ENCODE results near the gene PEAR1. TPM values are rescaled to one million over a fixed set of nuclear protein-coding genes. Genes with fewer than 3 reads are reported as not detected.

PEAR1 gene
- total RNA-seq, 2 experiments from 2014 or later, result not detected

GRCh38 chr1:156844638-156845037 is 48.9 kb upstream of the PEAR1 start:
- Histone ChIP-seq H3K9me3 (ENCODE audit: low read length) (no peaks in the 10 kb centered on the region), H2AFZ (ENCODE audit: low read length) (no peak overlapping the region), H3K4me2 (ENCODE audit: low read length) (no peak overlapping the region), H4K20me1 (ENCODE audit: insufficient read depth, low read length) (no peaks in the 10 kb centered on the region; the same call in 1 of the 2 replicates), H3K4me1 (ENCODE audit: insufficient read depth, low read length, poor library complexity, severe bottlenecking) (no peaks in the 10 kb centered on the region), H3K9me2 (ENCODE audit: insufficient read depth, low read length) (no peaks in the 10 kb centered on the region), H3K27ac (ENCODE audit: low read depth, low read length, poor library complexity, severe bottlenecking) (no peak overlapping the region), H3K36me3 (ENCODE audit: insufficient read depth, low read length) (no peaks in the 10 kb centered on the region), H3K4me3 (ENCODE audit: low read depth, low read length, poor library complexity, severe bottlenecking) (no peak overlapping the region), H3K79me2 (ENCODE audit: insufficient read depth, low read depth, low read length) (no peaks in the 10 kb centered on the region)
- TF ChIP-seq CTCF (conservative IDR thresholded peaks at IDR 0.05; ENCODE audit: low read length) (no peak), EZH2phosphoT487 (IDR thresholded peaks at IDR 0.05; ENCODE audit: borderline replicate concordance, low read depth, low read length) (no peak)
- DNase-seq (ENCODE audit: low spot score), result no peak
- intact Hi-C loops (cut with micrococcal nuclease; ENCODE audit: unreplicated experiment), result no loop called here
- BruUV-seq (replicated peaks), result no TSS peak
- ChIA-PET POLR2A (no interaction called here), CTCF (ENCODE audit: unreplicated experiment) (no interaction called here)

- DNase-seq (ENCODE audit: low spot score), result no peak
- H3K4me3 ChIP-seq (ENCODE audit: low read depth, low read length, poor library complexity, severe bottlenecking), result no peak overlapping the region
- ChIA-PET CTCF (ENCODE audit: unreplicated experiment) (no interaction called here), POLR2A (no interaction called here)
- no peaks in the 10 kb centered on the region for H3K4me1 ChIP-seq (ENCODE audit: insufficient read depth, low read length, poor library complexity, severe bottlenecking)
- no peak overlapping the region for H3K27ac ChIP-seq (ENCODE audit: low read depth, low read length, poor library complexity, severe bottlenecking)
- H3K9me2 ChIP-seq (ENCODE audit: insufficient read depth, low read length), result no peaks in the 10 kb centered on the region
- no peaks in the 10 kb centered on the region for H4K20me1 ChIP-seq (ENCODE audit: insufficient read depth, low read length)
- no peaks in the 10 kb centered on the region for H3K36me3 ChIP-seq (ENCODE audit: insufficient read depth, low read length)
- TF ChIP-seq CTCF (conservative IDR thresholded peaks at IDR 0.05; ENCODE audit: low read length) (no peak), EZH2phosphoT487 (IDR thresholded peaks at IDR 0.05; ENCODE audit: borderline replicate concordance, low read depth, low read length) (no peak)
- intact Hi-C loops (cut with micrococcal nuclease; ENCODE audit: unreplicated experiment), result no loop called here
- H2AFZ ChIP-seq (ENCODE audit: low read length), result no peak overlapping the region
- H3K9me3 ChIP-seq (ENCODE audit: low read length), result no peaks in the 10 kb centered on the region
- H3K4me2 ChIP-seq (ENCODE audit: low read length), result no peak overlapping the region
- no TSS peak for BruUV-seq (replicated peaks)
- no peaks in the 10 kb centered on the region for H3K79me2 ChIP-seq (ENCODE audit: insufficient read depth, low read depth, low read length)
These were observed 48.2 kb upstream of the PEAR1 start for GRCh38 chr1:156845055-156845952.

- Histone ChIP-seq H3K27ac (ENCODE audit: low read depth, low read length, poor library complexity, severe bottlenecking) (no peak overlapping the region), H4K20me1 (ENCODE audit: insufficient read depth, low read length) (no peaks in the 10 kb centered on the region), H2AFZ (ENCODE audit: low read length) (no peak overlapping the region), H3K36me3 (ENCODE audit: insufficient read depth, low read length) (no peaks in the 10 kb centered on the region), H3K9me3 (ENCODE audit: low read length) (no peaks in the 10 kb centered on the region), H3K4me3 (ENCODE audit: low read depth, low read length, poor library complexity, severe bottlenecking) (no peak overlapping the region), H3K9me2 (ENCODE audit: insufficient read depth, low read length) (no peaks in the 10 kb centered on the region), H3K4me1 (ENCODE audit: insufficient read depth, low read length, poor library complexity, severe bottlenecking) (no peaks in the 10 kb centered on the region), H3K4me2 (ENCODE audit: low read length) (no peak overlapping the region), H3K79me2 (ENCODE audit: insufficient read depth, low read depth, low read length) (no peaks in the 10 kb centered on the region)
- TF ChIP-seq CTCF (conservative IDR thresholded peaks at IDR 0.05; ENCODE audit: low read length), result no peak
- no peak for TF ChIP-seq EZH2phosphoT487 (IDR thresholded peaks at IDR 0.05; ENCODE audit: borderline replicate concordance, low read depth, low read length)
- BruUV-seq (replicated peaks), result no TSS peak
- intact Hi-C loops (cut with micrococcal nuclease; ENCODE audit: unreplicated experiment), result no loop called here
- DNase-seq (ENCODE audit: low spot score), result no peak
- CTCF ChIA-PET (ENCODE audit: unreplicated experiment), result no interaction called here
- POLR2A ChIA-PET, result no interaction called here
These were observed 47.5 kb upstream of the PEAR1 start for GRCh38 chr1:156845953-156846545.
